ACC112 (cell line): ENCODE measurements around the gene NOA1.

Source experiments
- H2AFZ ChIP-seq: fragments of 200-600 bp; sonication (generic); one replicate; pipeline ENCODE4 v1.6.0; 2017; ENCODE audit warnings: antibody characterized with exemption, low read length; ENCODE audit not compliant: unreplicated experiment
- H3K27ac ChIP-seq: fragments of 200-600 bp; sonication (generic); 2 replicates; pipeline ENCODE4 v1.5.1; 2014; ENCODE audit warnings: low read depth, mild to moderate bottlenecking, antibody characterized with exemption, low read length, moderate library complexity
- H3K27me3 ChIP-seq: fragments of 200-600 bp; sonication (generic); 2 replicates; pipeline ENCODE4 v1.6.1; 2014; ENCODE audit warnings: mild to moderate bottlenecking, antibody characterized with exemption, low read length, moderate library complexity, mixed read lengths; ENCODE audit not compliant: insufficient read depth
- H3K36me3 ChIP-seq: fragments of 200-600 bp; sonication (generic); 2 replicates; pipeline ENCODE4 v1.6.1; 2016; ENCODE audit warnings: mild to moderate bottlenecking, antibody characterized with exemption, low read length, moderate library complexity, mixed read lengths; ENCODE audit not compliant: insufficient read depth
- H3K4me1 ChIP-seq: fragments of 200-600 bp; sonication (generic); one replicate; pipeline ENCODE4 v1.6.1; 2016; ENCODE audit warnings: low read length, mixed read lengths; ENCODE audit not compliant: insufficient read depth, unreplicated experiment, control insufficient read depth
- H3K4me3 ChIP-seq: fragments of 200-600 bp; sonication (generic); 2 replicates; pipeline ENCODE4 v1.5.1; 2014; ENCODE audit warnings: mild to moderate bottlenecking, low read depth, low read length
- H3K79me2 ChIP-seq: fragments of 200-600 bp; sonication (generic); one replicate; pipeline ENCODE4 v1.6.0; 2016; ENCODE audit warnings: low read length; ENCODE audit not compliant: control insufficient read depth, unreplicated experiment, insufficient read depth

The NOA1 gene

GRCh38 chr4:56981795-56982201, 4.4 kb upstream of the NOA1 start:
- no peaks in the 10 kb centered on the region for H3K27me3 ChIP-seq
- peaks cover 85% of the 10 kb centered on the region for H3K79me2 ChIP-seq
- no peak overlapping the region for H2AFZ ChIP-seq
- H3K36me3 ChIP-seq, result peaks cover 14% of the 10 kb centered on the region
- H3K4me3 ChIP-seq, result peak overlapping the region; percentile 96
- peaks cover 22% of the 10 kb centered on the region for H3K4me1 ChIP-seq
- peak overlapping the region; percentile 70 for H3K27ac ChIP-seq

- Histone ChIP-seq H3K4me3 (peak overlapping the region; percentile 96), H3K27ac (peak overlapping the region; percentile 74), H3K36me3 (no peaks in the 10 kb centered on the region), H3K79me2 (peaks cover 86% of the 10 kb centered on the region), H3K4me1 (peaks cover 28% of the 10 kb centered on the region), H3K27me3 (no peaks in the 10 kb centered on the region), H2AFZ (no peak overlapping the region)
Observed at GRCh38 chr4:56979421-56980072, 2.1 kb upstream of the NOA1 start.

GRCh38 chr4:56978750-56979303, 1.4 kb upstream of the NOA1 start, which contains the start of gene POLR2B:
Gene POLR2B (plus strand): TSS chr4:56978896. CDS start chr4:56978986, 90 bp downstream.
- Histone ChIP-seq H3K27ac (peak within 1 kb of the TSS; percentile 74), H3K27me3 (no peaks in the 10 kb centered on the region), H3K79me2 (peaks cover 79% of the 10 kb centered on the region), H3K4me1 (peaks cover 28% of the 10 kb centered on the region), H3K4me3 (peak within 1 kb of the TSS; percentile 96), H3K36me3 (peaks cover 5% of the 10 kb centered on the region), H2AFZ (peak within 1 kb of the TSS; percentile 51)

- H2AFZ ChIP-seq, result peak overlapping the region; percentile 94
- peak overlapping the region; percentile 96 for H3K4me3 ChIP-seq
- no peaks in the 10 kb centered on the region for H3K27me3 ChIP-seq
- H3K36me3 ChIP-seq, result peaks cover 24% of the 10 kb centered on the region
- H3K27ac ChIP-seq, result no peak overlapping the region; the same call in 1 of the 2 replicates
- peaks cover 64% of the 10 kb centered on the region for H3K79me2 ChIP-seq
- peaks cover 22% of the 10 kb centered on the region for H3K4me1 ChIP-seq
Observed at GRCh38 chr4:56976837-56977320, 527 bp downstream of the NOA1 start.

- no peak overlapping the region for H3K27ac ChIP-seq
Observed at GRCh38 chr4:56976283-56976836, 1.0 kb downstream of the NOA1 start.

GRCh38 chr4:56973336-56973735, 4.1 kb downstream of the NOA1 start:
- H3K36me3 ChIP-seq, result peaks cover 30% of the 10 kb centered on the region
- H3K27me3 ChIP-seq, result no peaks in the 10 kb centered on the region
- peaks cover 6% of the 10 kb centered on the region for H3K4me1 ChIP-seq
- H3K4me3 ChIP-seq, result no peak overlapping the region
- H3K27ac ChIP-seq, result no peak overlapping the region
- H3K79me2 ChIP-seq, result peaks cover 31% of the 10 kb centered on the region
- no peak overlapping the region for H2AFZ ChIP-seq

More at GRCh38 chr4:56976283-56976836, 1.0 kb downstream of the NOA1 start:
- H3K27me3 ChIP-seq, result no peaks in the 10 kb centered on the region
- H3K4me3 ChIP-seq, result peak overlapping the region; percentile 96
- peak overlapping the region; percentile 31 for H2AFZ ChIP-seq
- H3K36me3 ChIP-seq, result peaks cover 24% of the 10 kb centered on the region
- H3K4me1 ChIP-seq, result peaks cover 17% of the 10 kb centered on the region
- H3K79me2 ChIP-seq, result peaks cover 59% of the 10 kb centered on the region

GRCh38 chr4:56972809-56973208, 4.6 kb downstream of the NOA1 start:
- peaks cover 30% of the 10 kb centered on the region for H3K36me3 ChIP-seq
- H3K27ac ChIP-seq, result no peak overlapping the region
- H2AFZ ChIP-seq, result no peak overlapping the region
- H3K27me3 ChIP-seq, result no peaks in the 10 kb centered on the region
- peaks cover 6% of the 10 kb centered on the region for H3K4me1 ChIP-seq
- H3K79me2 ChIP-seq, result peaks cover 31% of the 10 kb centered on the region
- no peak overlapping the region for H3K4me3 ChIP-seq

- Histone ChIP-seq H3K4me1 (peaks cover 6% of the 10 kb centered on the region), H3K79me2 (peaks cover 31% of the 10 kb centered on the region), H3K36me3 (peaks cover 30% of the 10 kb centered on the region), H3K4me3 (no peak overlapping the region), H2AFZ (no peak overlapping the region), H3K27ac (no peak overlapping the region), H3K27me3 (no peaks in the 10 kb centered on the region)
Observed at GRCh38 chr4:56972389-56972788, 5.0 kb downstream of the NOA1 start.

- Histone ChIP-seq H3K4me3 (no peak overlapping the region), H3K4me1 (peaks cover 6% of the 10 kb centered on the region), H3K36me3 (peaks cover 32% of the 10 kb centered on the region), H2AFZ (no peak overlapping the region), H3K27ac (no peak overlapping the region), H3K79me2 (peaks cover 21% of the 10 kb centered on the region), H3K27me3 (no peaks in the 10 kb centered on the region)
Observed at GRCh38 chr4:56971383-56971782, 6.0 kb downstream of the NOA1 start.

- H2AFZ ChIP-seq, result no peak overlapping the region
- H3K27me3 ChIP-seq, result no peaks in the 10 kb centered on the region
- H3K79me2 ChIP-seq, result no peaks in the 10 kb centered on the region
- peaks cover 9% of the 10 kb centered on the region for H3K36me3 ChIP-seq
- H3K4me1 ChIP-seq, result peaks cover 14% of the 10 kb centered on the region
- H3K27ac ChIP-seq, result no peak overlapping the region
- no peak overlapping the region for H3K4me3 ChIP-seq
Observed at GRCh38 chr4:56961107-56961500, 16.3 kb downstream of the NOA1 start.
